ENCODE data around the gene SMAGP. TPM values are rescaled to one million over a fixed set of nuclear protein-coding genes. Genes with fewer than 3 reads are reported as not detected.

Gene SMAGP
- 27.0 to 32.8 TPM (median 31.8 TPM) in 5 replicates for total RNA-seq (2022; extraction: Qiagen RNA extraction; ENCODE audit: low read depth)

GRCh38 chr12:51270067-51270950, at the start of gene SMAGP:
TSS of gene SMAGP (minus strand) at chr12:51270415. CDS start at chr12:51269278, 1,137 bp downstream.

GRCh38 chr12:51238510-51239334, 31.5 kb downstream of the SMAGP start, which contains the start of gene DAZAP2:
TSS of gene DAZAP2 (plus strand) at chr12:51238826. CDS start at chr12:51238908, 82 bp downstream.

GRCh38 chr12:51217968-51218606, 52.1 kb downstream of the SMAGP start, which contains the start of gene POU6F1:
TSS of gene POU6F1 (minus strand) at chr12:51218062. CDS start at chr12:51206836, 11,226 bp downstream.

Other genes with a start within 250 kb of the SMAGP start
- gene SLC11A2, start 244.0 kb downstream of the SMAGP start, total RNA-seq (2022; extraction: Qiagen RNA extraction; ENCODE audit: low read depth), result 15.0 to 24.1 TPM (median 22.6 TPM) in 5 replicates
- gene LETMD1, start 222.1 kb downstream of the SMAGP start, total RNA-seq (2022; extraction: Qiagen RNA extraction; ENCODE audit: low read depth), result 23.9 to 27.0 TPM (median 24.3 TPM) in 5 replicates
- 10.7 to 14.2 TPM (median 13.1 TPM) in 5 replicates for gene CSRNP2, start 186.8 kb downstream of the SMAGP start, total RNA-seq (2022; extraction: Qiagen RNA extraction; ENCODE audit: low read depth)
- gene TFCP2, start 97.3 kb downstream of the SMAGP start, total RNA-seq (2022; extraction: Qiagen RNA extraction; ENCODE audit: low read depth), result 18.0 to 21.3 TPM (median 20.3 TPM) in 5 replicates
- 1.2 to 2.8 TPM (median 2.1 TPM) in 5 replicates for gene POU6F1, start 52.4 kb downstream of the SMAGP start, total RNA-seq (2022; extraction: Qiagen RNA extraction; ENCODE audit: low read depth)
- gene DAZAP2, start 31.6 kb downstream of the SMAGP start, total RNA-seq (2022; extraction: Qiagen RNA extraction; ENCODE audit: low read depth), result 302 to 342 TPM (median 331 TPM) in 5 replicates
- 0.14 to 0.18 TPM (median 0.17 TPM) in 3 of 5 replicates, not detected in the others for gene BIN2, start 53.8 kb upstream of the SMAGP start, total RNA-seq (2022; extraction: Qiagen RNA extraction; ENCODE audit: low read depth)
- not detected in 5 replicates for gene CELA1, start 76.3 kb upstream of the SMAGP start, total RNA-seq (2022; extraction: Qiagen RNA extraction; ENCODE audit: low read depth)
- 2.8 to 3.7 TPM (median 3.4 TPM) in 5 replicates for gene GALNT6, start 121.0 kb upstream of the SMAGP start, total RNA-seq (2022; extraction: Qiagen RNA extraction; ENCODE audit: low read depth)
- 0.67 to 2.7 TPM (median 1.3 TPM) in 5 replicates for gene SLC4A8, start 154.4 kb upstream of the SMAGP start, total RNA-seq (2022; extraction: Qiagen RNA extraction; ENCODE audit: low read depth)